ENCODE results near the gene UQCR11.

UQCR11 gene

DNA sequence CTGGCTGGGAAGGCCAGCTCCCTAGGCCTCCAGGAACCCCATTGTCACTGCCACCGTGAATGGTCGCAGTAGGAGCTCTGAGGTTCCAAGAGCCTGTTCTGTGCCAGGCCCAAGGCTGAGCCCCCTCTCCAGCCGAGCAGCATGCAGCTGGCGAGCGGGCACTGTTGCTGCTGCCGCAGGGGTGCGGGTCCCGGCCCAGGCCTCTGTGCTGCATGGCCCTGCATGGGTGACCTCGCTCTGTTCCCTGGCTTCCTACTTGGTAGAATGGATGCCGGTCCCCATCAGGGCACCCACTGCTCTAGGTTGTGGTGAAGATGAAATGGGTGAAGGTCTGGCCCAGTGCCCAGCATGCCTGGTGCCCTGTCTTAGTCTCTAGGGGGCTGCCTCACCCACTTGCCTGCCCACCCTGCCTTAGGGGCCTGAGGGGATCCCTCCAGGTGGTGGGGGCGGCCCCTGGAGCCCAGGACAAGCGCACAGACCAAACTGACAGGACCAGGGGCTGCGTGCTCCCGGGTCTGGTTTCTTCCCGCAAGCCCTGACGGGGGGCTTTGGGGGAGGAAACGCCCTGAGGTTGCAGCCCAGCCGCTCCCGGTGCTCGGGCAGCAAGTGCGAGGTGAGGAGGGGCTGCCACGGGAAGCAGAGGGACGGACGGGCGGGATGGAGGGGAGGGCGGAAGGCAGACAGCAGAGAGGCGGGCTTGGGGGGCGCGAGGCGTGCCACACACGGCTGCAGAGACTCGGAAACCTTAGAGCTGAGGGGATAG, 8.7 kb upstream of the UQCR11 start:
- DNase-seq, result no peak

DNA sequence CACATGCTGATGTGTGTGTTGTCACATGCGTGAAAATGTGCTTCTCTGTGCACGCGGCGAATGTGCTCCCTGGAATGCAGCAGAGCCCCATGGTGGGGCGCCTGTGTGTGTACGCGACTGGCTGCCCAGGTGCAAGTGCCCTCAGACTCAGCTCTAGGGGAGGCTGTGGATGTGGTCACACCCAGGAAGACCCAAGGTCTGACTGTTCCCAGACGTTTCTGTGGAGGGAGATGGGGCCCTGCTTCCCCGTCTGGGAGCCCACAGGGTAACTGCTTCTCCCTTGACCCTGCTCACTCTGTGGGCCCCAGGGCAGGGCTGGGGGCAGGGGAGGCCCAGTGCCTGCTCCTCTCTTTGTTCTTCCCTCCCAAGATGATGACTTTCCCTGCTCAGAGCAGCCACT, 7.9 kb upstream of the UQCR11 start:
- DNase-seq, result no peak

DNA sequence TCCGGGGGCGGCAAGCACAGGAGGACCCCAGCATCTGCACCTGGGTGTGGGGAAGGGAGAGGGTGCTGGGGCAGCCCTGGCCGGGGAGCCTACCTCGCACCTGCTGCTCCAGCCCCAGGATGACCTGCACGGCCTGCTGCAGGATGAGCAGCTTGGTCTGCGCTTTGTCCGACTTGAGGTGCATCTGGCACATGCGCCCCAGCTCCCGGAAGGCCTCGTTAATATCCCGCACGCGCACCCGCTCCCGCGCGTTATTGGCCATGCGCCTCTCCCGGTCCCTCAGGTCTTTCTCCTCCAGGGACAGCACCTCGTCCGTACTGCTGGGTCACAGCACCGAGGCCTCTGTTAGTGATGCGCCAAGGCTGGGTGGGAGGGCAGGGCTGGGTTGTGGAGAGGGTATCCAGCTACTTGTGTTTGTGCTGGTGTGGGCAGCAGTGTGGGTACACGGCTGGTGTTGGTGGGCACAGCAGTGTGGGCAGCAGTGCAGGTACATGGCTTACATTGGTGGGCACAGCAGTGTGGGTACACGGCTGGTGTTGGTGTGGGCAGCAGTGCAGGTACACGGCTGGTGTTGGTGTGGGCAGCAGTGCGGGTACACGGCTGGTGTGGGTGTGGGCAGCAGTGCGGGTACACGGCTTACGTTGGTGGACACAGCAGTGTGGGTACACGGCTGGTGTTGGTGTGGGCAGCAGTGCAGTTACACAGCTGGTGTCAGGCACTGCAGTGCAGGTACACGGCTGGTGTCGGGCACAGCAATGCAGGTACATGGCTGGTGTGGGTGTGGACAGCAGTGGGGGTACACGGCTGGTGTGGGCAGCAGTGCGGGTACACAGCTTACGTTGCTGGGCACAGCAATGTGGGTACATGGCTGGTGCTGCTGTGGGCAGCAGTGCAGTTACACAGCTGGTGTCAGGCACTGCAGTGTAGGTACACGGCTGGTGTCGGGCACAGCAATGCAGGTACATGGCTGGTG, 7.1 kb upstream of the UQCR11 start:
- no peak for DNase-seq

DNA sequence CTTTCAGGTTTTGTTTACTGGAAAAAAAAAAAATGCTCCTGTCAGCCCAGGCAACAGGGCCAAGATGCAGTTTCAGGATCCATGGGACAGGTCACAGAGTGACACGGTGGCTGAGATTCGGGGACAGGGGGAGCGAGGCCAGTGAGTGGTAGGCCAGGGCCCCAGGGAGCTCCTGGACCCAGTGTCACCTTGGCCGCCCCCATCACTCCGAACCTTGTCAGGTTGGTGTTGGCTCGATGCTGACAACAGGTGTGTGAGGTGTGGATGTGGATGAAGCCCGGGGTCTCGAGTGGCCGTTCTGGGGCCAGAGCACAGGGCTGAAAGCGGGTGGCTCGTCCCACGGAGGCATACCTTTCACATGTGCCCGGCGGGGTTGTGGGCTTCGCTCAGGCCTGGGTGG, 6.1 kb upstream of the UQCR11 start:
- no peak for DNase-seq

DNA sequence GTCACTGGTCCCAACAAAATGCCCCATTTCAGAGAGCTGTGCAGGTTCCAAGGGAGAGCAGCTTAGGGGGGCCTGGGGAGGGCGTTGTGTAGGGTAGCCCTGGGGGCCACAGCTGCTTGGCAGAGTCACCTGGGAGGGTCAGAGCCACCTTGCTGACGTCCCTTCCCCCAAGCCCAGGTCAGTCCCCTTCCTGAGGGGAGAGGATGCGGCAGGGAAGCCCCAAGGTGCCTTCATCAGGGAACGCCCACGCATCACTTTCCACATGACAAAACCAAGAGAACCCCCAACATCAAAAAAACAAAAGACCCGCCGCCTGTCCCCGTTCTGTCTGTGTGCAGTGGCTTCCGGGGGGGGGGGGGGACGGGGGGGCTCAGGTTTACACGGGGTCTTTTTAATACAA, 5.3 kb upstream of the UQCR11 start:
- DNase-seq, result peak in 1 of 2 donors; percentile 19

DNA sequence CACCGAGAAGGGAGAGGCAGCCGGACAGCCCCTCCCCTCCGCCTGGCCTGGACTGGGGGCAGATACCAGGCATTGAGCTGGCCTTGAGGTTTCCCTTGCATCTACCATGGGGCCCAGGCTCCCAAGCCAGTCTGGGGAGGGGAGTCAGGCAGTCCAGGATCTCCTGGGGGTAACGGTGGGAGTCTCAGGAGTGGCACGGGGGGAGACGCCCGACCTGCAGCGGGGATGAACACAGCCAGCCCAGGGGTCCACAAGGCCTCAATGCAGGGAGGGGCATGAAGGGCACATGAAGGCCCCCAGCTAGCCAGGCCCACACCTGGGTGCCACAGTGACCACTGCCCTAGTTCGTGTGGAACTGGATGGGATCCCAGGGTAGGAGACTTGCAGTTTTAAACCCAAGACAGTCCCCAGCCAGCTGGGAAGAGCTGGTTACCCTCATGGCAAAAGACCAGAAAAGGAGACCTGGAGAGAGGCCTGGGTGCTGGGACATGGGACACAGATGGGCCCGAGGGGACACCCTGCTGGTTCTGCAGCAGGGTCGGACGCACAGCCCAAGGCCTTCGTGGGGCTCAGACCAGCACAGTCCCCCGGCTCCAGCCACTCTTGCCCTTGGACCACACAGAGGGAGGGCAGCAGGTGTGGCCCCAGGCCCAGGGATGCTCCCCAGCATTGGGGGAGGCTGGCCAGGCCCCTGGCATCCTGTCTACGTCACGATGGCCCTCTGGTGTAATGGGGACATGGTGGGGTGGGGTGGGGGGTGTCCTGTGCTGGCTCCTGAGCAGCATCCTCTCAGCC, 4.6 kb upstream of the UQCR11 start:
- no peak for DNase-seq

DNA sequence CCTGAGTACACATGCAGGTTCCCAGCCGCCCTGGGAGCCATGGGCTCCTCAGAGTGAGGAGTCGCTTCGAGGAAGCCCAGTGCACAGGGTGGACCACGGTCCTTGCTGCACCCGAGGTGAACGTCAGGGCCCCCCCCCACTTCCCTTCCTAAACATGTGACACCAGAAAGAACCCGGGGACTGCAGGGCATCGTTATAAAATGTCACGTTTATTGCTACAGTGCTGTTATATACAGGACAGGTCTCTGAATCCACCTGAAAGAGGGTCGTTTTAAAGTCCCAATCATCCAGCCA, 3.8 kb upstream of the UQCR11 start:
- DNase-seq, result peak in 1 of 2 donors; percentile 40

DNA sequence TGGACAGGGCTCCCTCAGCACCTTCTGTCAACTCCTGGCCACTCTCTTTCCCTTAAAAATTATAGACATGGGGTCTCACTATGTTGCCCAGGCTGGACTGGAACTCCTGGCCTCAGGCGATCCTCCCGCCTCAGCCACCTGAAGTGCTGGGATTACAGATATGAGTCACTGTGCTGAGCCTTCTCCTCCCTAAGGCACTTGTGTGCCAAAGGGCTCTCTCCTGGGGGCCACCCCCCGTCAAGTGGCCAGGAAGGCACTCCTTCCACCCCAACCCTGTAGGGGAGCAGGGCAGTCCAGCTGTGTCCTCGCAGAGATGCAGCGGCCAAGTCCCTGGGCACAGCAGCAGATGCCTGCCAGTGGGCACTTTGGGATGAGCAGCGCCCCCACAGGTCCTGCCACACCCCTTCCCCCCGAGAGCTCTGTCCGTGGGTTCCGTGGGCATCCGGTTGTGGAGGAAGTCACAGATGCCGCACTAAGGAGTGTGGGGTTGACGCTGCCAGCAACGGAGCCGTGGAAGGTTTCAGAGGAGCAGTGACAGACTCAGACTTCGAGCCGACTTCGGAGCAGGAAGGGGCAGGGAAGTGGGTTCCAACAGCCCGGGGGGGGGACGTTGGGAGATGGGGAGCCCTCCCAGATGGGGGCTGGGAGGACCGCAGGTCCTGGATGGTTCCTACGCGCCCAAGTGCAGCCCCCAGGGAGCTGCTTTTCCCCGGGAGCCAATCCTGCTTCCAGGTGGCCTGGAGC, 3.3 kb upstream of the UQCR11 start:
- peak in 1 of 2 donors; percentile 49 for DNase-seq

DNA sequence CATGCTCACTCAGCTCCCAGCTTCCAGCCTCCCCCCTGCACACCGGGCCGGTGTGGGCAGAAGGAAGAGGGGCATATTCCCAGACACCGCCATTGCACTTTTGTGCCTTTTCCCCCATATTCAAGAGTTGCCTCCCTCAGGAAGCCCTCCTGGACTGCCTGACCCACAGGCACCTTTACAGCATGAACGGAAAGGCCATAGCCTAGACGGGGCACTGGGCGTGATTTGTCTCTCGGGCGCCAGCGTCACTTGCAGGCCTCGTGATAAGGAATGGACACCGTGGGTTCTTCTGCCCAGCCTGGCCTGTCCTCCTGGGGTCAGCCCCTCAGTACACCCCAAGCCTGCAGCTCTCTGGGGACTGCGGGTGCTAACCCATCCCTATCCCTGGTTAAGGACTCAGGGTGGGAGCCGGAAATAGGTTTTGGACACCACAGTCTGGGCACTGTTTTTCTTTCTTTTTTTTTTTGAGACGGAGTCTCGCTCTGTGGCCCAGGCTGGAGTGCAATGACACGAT, 933 bp upstream of the UQCR11 start:
- no peak for DNase-seq

DNA sequence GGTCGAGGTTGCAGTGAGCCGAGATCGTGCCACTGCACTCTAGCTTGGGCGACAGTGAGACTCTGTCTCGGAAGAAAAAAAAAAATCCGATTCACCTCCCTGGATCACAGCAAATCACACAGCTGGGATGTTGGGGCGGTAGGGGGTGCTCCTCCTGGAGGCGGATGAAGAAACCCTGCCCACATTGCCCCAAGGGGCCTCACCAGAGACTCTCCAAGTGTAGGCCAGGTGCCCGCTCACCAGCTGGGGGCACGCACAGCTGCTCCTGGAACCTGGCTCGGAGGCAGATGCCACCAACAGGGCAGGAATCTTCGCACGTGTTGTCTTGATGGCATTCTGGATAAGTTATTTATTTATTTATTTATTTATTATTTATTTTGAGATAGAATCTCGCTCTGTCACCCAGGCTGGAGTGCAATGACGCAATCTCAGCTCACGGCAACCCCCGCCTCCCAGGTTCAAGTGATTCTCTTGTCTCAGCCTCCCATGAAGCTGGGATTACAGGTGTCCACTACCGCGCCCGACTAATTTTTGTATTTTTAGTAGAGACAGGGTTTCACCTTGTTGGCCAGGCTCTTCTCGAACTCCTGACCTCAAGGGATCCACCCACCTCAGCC, 3.1 kb downstream of the UQCR11 start:
- no peak for DNase-seq

DNA sequence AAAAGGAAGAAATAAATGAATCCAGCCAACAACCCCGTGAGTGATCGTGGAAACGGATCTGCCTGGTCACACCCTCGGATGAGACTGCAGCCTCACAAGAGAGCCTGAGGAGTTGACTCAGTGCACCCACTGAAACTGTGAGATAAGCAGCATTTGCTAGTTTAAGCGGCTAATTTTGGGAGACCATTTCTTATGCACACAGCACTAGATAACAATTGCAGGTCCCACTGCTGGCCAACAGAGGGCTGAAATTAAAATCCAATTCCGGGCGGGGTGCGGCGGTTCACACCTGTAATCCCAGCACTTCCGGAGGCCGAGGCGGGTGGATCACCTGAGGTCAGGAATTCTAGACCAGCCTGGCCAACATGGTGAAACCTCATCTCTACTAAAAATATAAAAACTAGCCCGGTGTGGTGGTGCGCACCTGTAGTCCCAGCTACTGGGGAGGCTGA, 3.6 kb downstream of the UQCR11 start:
- DNase-seq, result no peak

DNA sequence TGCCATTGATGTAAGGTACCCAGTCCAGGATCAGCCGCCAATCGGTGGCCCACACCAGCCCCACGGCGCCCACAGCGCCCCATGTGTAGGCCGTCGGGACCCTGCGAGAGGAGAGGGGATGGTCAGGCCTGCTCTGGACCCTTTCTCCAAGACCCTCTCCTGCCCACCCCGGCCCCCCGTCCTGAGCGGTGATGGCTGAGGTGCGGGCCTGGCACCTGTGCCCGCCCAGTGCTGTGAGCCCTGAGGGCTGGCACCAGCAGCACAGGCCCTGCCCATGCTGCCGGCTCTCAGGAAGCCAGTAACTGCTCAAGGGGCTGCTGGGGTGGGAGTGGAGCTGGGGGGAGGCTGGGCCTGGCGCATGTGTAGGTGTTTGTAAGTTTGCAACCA, 5.8 kb downstream of the UQCR11 start:
- DNase-seq, result no peak

DNA sequence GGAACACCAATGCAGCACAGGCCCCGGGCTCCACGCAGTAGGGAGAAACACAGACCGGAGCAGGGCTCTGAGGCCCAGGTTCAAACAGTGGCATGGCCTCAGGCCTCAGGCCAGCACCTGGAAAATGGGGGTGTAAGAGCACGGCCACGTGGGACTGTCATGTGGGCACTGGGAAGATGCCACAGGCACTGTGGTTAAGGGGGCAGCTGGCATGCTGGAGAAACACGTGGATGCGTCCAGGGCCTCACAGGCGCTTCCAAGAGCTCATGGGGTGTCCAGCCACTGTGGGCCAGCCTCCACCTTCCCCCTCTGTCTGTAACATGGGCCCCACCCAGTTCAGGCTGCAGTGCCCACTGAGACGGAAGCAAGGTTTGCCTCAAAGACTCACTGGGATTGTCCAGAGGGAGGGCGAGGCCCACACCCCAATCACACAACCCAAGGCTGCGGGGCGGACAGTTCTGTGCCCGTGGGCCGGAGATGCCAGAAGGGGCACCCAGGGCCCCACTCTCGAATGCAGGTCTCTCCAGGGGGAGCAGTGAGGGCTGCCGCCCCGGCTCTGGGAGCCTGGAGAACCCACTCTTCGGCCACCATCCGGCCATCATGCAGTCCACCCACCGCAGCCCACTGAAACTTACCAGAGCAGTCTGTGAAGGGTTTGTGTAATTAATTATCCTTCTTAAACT, 6.3 kb downstream of the UQCR11 start:
- no peak for DNase-seq

DNA sequence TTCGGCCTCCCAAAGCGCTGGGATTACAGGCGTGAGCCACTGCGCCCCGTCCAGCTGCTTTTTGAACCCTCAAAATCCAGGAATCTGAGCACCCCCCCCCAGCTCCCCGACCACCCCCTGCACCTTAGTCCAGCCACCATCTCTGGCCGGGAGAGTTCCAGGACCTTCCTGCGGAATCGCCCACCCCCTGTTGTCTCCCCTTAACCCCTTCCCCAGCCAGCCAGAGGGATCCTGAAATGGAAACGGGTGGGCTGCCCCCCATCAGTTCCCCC, 11.8 kb downstream of the UQCR11 start:
- no peak for DNase-seq

DNA sequence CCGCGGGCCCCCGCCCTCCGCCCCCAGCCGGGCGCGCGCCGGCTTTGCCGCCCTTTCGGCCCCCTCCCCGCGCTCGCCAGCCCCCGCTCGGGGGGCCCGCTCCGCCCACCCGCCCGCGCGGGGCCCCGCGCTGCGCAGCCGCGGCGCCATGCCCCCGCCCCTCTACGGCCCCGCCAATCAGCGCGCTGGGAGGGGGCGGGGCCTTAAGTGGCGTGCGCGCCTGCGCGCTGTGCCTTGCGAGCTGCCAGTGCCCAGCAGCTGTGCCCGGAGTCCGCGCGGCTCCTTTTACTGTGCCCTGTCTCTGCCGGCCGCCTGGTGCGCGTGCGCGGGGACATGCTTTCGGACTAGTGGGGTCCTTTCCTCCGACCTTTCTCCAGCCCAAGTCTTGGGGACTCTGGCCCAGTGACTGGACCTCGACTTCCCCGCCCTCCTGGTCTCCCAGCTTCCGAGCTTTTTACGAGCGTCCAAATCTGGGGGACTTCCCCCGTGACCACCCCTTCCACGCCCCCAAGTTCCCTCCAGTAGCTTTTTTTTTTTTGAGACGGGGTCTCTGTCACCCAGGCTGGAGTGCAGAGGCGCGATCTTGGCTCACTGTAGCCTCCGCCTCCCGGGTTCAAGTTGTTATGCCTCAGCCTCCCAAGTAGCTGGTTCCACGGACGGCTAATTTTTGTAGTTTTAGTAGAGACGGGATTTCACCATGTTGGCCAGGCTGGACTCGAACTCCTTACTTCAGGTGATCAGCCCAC, 12.3 kb downstream of the UQCR11 start, which contains the start of gene MBD3:
Gene MBD3 (minus strand): TSS at position 111 of the 746 bp plus-strand sequence. CDS start 234 bp downstream, outside the sequence.
- DNase-seq, result peak; percentile 89 to 92

DNA sequence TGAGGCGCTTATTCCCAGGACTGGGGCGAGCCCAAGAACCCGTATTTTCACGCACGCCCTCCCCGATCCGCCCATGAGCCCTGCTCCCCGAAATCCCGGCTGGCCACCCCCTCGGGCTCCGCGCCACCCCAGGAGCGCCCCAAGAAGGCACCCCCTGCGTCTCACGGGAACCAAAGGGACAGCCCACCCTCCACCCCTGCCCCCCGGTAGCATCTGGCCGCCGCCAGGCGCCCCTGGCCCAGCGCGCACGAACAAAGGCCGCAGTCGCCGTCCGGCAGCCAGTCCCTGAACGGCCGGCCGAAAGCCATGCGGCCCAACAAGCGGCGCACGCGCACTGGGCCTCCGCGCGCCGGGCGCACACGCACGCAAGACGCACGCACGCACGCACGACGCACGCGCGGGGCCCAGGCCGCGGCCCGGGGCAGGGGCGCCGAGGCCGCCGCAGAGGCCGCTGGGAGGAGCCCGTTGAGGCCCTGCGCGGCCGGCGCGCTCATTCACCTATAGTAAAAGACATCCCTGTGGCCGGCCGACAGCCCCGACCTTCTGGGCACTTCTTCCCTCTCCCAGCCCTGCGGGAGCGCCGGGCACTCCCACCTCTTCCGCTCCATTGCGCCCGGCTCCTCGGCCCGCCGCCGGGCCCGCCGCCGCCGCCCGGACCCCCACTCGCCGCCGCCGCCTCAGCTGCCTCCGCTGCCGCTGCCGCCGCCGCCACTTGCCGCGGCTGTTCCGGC, 13.1 kb downstream of the UQCR11 start:
- DNase-seq, result peak; percentile 87 to 88

DNA sequence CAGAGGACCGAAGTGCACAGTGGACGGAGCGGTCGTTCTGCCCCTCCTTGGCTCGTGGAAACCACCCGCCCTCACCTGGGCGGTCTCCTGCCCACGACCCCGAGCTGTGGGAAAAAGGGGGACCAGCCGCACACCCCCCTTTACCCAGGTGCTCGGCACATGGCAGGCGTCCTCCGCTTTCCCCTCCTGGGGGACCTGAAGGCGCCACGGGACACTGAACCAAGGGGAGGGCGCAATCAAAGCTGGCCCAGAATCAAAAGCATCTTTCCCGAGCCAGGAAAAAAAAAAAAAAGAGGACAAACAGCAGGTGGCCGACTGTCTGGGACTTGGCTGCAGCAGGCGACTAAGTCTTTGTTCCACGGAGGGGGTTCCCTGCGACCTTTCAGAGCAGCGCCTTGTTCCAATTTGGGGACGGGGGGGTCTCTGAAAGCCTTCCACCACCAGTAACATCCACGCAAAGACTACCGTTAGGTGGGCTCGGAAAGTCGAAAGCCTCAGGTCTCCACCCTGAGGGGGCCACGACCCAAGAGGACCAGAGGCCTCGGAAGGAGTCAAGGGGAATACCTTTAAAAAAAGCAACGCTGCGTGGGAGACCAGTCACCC, 13.7 kb downstream of the UQCR11 start:
- DNase-seq, result no peak

DNA sequence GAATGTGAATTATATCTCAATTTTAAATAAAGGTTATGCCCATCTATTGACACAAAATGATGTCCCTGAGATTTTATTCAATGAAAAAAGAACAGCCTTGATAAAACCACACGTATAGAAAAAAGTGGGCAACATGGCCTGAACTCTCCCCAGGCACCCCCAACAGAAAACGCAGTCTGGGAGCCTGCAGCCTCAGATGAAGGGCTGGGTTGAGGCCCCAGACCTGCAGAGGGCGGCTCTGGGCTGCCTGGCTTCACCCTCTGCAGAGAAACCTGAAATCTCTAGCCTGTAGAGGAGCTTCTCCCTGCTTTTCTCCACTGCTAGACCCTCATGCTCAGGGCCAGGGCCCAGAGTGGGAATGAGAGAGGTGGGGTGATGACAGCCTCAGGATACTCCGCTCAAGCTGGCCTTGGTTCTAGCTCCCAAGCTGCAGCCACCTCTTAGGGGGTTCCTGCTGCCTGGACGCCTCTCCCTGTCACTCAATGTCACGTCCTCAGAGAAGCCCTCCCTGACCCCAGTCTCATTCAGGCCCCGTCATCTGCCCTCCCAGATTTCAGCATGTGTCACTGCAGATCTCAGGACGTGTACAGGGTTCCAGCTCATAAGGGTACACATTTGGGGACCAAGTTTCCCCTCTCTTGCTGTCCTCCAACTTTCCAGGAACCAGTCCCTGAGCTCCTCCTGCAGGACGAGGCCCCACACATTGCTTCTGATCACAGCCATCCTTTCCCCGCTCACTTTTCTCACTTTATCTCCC, 14.4 kb downstream of the UQCR11 start:
- peak in 1 of 2 donors; percentile 33 for DNase-seq

DNA sequence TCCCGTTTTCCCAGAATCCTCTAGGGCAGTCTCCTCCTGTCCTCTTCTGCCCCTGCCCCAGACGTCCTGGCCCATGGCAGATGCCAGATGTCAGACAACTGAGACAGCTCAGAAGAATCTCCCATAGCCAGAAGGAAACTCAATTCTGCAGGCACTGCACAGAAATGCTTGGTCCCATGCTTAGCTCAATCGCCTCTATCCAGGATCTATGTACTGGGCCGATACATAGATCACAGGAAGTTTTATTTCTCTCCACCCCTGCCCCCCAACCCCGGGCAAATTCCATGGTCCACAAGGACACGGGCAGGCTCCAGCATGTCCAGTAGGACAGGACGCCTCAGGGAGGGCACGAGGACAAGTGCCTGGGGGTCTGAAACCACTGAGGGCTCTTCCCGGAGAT, 17.4 kb downstream of the UQCR11 start:
- DNase-seq, result no peak
